ENCODE measurements around the gene LAMA1.

GRCh38 chr18:7056026-7056425 is 61.6 kb downstream of the LAMA1 start:
- TF ChIP-seq CTCF (IDR thresholded peaks at IDR 0.05) = no peak
- TF ChIP-seq POLR2A (IDR thresholded peaks at IDR 0.05) = no peak
- no peak for TF ChIP-seq EP300 (IDR thresholded peaks at IDR 0.05)
- no peak for TF ChIP-seq POLR2AphosphoS5 (IDR thresholded peaks at IDR 0.05)
